GM23338 (cell line): Measurements from ENCODE around the gene TMEM255B.

Experiments used
- CTCF ChIP-seq, 2 experiments: fragments of 200-600 bp in 1 of 2; sonication (generic) in 1 of 2; conservative IDR thresholded peaks; 2 replicates each; pipeline versions ENCODE4 v1.5.1 to v1.6.1; 2016 to 2017; ENCODE audit warnings: antibody characterized with exemption in 2 of 2, low read depth in 2 of 2, mild to moderate bottlenecking in 2 of 2, moderate library complexity in 1 of 2
- EZH2 ChIP-seq: fragments of 200-600 bp; sonication (generic); IDR thresholded peaks from one replicate; pipeline ENCODE4 v1.8.0; 2017; ENCODE audit warnings: antibody characterized with exemption, mild to moderate bottlenecking, low read depth; ENCODE audit not compliant: unreplicated experiment
- JUNB ChIP-seq: IDR thresholded peaks from one replicate; pipeline ENCODE4 v1.6.1; 2016; ENCODE audit warnings: antibody characterized with exemption; ENCODE audit not compliant: unreplicated experiment
- ZNF331 ChIP-seq: fragments of 250-450 bp; sonication (Bioruptor Pico); IDR thresholded peaks from 2 replicates; pipeline ENCODE4 v1.5.0; 2020; ENCODE audit warnings: low read depth, mild to moderate bottlenecking, moderate library complexity

- TF ChIP-seq JUNB (no peak), EZH2 (no peak), CTCF (conservative IDR thresholded peaks at IDR 0.05; ENCODE audit: low read depth in 2 of 2) (no peak), ZNF331 (CRISPR knock-in tag) (no peak)
Observed at GRCh38 chr13:113842336-113843062, 83.5 kb downstream of the TMEM255B start.
